Stimulated activated CD4-positive, alpha-beta T cell treated with anti-CD3 and anti-CD28 coated beads, Interleukin-2, amount 100 ng/mL, for 24 hours (primary cell): Measurements from ENCODE around the gene IVNS1ABP.
"Not testable (repeated sequence)": the region's sequence is repeated elsewhere in the genome, so short reads cannot be mapped to it uniquely, and the experiment has no call there.

Experiments used
- DNase-seq, 2 donors: peaks; one replicate each; pipeline ENCODE4 v3.0.0-alpha.2; 2020

IVNS1ABP gene

GRCh38 chr1:185328255-185328654, 11.2 kb upstream of the IVNS1ABP start:
- DNase-seq: no peak

- DNase-seq: no peak
Measured at GRCh38 chr1:185325413-185325812, 8.4 kb upstream of the IVNS1ABP start.

GRCh38 chr1:185324118-185324517, 7.1 kb upstream of the IVNS1ABP start:
- DNase-seq: no peak

- no peak for DNase-seq
Measured at GRCh38 chr1:185322636-185323035, 5.6 kb upstream of the IVNS1ABP start.

- DNase-seq: not testable (repeated sequence)
Measured at GRCh38 chr1:185321653-185322221, 4.7 kb upstream of the IVNS1ABP start.

- DNase-seq: not testable (repeated sequence)
Measured at GRCh38 chr1:185321104-185321503, 4.1 kb upstream of the IVNS1ABP start.

GRCh38 chr1:185319139-185319475, 2.1 kb upstream of the IVNS1ABP start:
- no peak for DNase-seq

- no peak for DNase-seq
Measured at GRCh38 chr1:185318431-185319138, 1.5 kb upstream of the IVNS1ABP start.

GRCh38 chr1:185317886-185318310, 855 bp upstream of the IVNS1ABP start:
- DNase-seq: peak; percentile 68 to 71

- DNase-seq: peak; percentile 94
Measured at GRCh38 chr1:185316163-185317033, 645 bp downstream of the IVNS1ABP start.

- no peak for DNase-seq
Measured at GRCh38 chr1:185315445-185316071, 1.5 kb downstream of the IVNS1ABP start.

GRCh38 chr1:185314411-185314810, 2.6 kb downstream of the IVNS1ABP start:
- no peak for DNase-seq

- no peak for DNase-seq
Measured at GRCh38 chr1:185312361-185313138, 4.5 kb downstream of the IVNS1ABP start.

- no peak for DNase-seq
Measured at GRCh38 chr1:185311589-185312225, 5.3 kb downstream of the IVNS1ABP start.

GRCh38 chr1:185309566-185309965, 7.5 kb downstream of the IVNS1ABP start:
- no peak for DNase-seq

GRCh38 chr1:185308126-185308525, 8.9 kb downstream of the IVNS1ABP start:
- no peak for DNase-seq

- DNase-seq: no peak
Measured at GRCh38 chr1:185305419-185305818, 11.6 kb downstream of the IVNS1ABP start.

GRCh38 chr1:185300152-185300551, 16.9 kb downstream of the IVNS1ABP start:
- DNase-seq: no peak

- DNase-seq: no peak
Measured at GRCh38 chr1:185297982-185298381, 19.1 kb downstream of the IVNS1ABP start.

GRCh38 chr1:185295091-185295490, 22.0 kb downstream of the IVNS1ABP start:
- DNase-seq: no peak

- DNase-seq: no peak
Measured at GRCh38 chr1:185293967-185294542, 23.0 kb downstream of the IVNS1ABP start.

- DNase-seq: no peak
Measured at GRCh38 chr1:185292237-185292636, 24.8 kb downstream of the IVNS1ABP start.
